Measurements from ENCODE around the gene P2RY10. TPM values are rescaled to one million over a fixed set of nuclear protein-coding genes. Genes with fewer than 3 reads are reported as not detected.
"Not testable (repeated sequence)": the region's sequence is repeated elsewhere in the genome, so short reads cannot be mapped to it uniquely, and the experiment has no call there.

Gene P2RY10
- total RNA-seq, 4 donors from 2014 or later, result 0.29 to 8.5 (median 2.7) TPM; not detected in 1

DNA sequence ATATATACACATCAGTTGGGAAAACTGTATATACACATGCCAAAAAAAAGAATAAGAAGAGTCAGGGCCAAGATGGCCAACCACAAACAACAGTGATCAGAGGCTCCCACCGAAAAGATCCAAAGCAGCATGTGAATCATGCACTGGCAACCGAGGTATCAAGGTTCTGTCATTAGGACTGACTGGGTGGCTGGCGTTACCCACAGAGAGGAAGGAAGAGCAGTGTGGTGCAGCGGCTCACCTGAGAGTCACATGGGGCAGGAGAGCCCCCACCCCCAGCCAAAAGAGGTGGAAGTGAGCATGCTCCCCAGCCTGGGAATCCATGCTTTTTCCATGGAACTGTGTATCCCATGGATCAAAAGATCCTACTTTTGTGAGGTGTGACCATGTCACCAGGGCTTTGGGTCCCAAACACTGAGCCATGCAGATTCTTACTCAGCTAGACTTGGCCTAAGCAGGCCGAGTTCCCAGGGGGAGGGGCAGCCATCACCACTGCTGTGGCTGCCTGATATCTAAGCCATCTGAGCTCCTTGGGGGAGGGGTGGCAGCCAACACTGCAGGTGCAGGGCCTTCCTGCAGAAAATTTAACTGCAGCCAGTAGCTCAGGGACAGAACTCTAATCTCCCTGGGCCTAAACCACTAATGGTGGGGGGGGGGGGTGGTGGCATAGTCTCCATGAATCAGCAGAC is 52.8 kb downstream of the P2RY10 start:
- 71 to 82% methylated on average over 4 to 5 of the region's 5 CpGs for WGBS, 2 donors
- intact Hi-C loops (cut with DNase I; ENCODE audit: low total_unique reads), result no loop called here
- peak in 1 of 2 donors; percentile 73 for DNase-seq (ENCODE audit: low spot score in 2 of 2)
- no peak for TF ChIP-seq POLR2A (IDR thresholded peaks at IDR 0.05)
- TF ChIP-seq, protein P1, sequence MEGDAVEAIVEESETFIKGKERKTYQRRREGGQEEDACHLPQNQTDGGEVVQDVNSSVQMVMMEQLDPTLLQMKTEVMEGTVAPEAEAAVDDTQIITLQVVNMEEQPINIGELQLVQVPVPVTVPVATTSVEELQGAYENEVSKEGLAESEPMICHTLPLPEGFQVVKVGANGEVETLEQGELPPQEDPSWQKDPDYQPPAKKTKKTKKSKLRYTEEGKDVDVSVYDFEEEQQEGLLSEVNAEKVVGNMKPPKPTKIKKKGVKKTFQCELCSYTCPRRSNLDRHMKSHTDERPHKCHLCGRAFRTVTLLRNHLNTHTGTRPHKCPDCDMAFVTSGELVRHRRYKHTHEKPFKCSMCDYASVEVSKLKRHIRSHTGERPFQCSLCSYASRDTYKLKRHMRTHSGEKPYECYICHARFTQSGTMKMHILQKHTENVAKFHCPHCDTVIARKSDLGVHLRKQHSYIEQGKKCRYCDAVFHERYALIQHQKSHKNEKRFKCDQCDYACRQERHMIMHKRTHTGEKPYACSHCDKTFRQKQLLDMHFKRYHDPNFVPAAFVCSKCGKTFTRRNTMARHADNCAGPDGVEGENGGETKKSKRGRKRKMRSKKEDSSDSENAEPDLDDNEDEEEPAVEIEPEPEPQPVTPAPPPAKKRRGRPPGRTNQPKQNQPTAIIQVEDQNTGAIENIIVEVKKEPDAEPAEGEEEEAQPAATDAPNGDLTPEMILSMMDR (IDR thresholded peaks at IDR 0.05), result no peak
- no peak overlapping the region for H3K4me3 ChIP-seq (ENCODE audit: low read depth, poor library complexity, severe bottlenecking)

DNA sequence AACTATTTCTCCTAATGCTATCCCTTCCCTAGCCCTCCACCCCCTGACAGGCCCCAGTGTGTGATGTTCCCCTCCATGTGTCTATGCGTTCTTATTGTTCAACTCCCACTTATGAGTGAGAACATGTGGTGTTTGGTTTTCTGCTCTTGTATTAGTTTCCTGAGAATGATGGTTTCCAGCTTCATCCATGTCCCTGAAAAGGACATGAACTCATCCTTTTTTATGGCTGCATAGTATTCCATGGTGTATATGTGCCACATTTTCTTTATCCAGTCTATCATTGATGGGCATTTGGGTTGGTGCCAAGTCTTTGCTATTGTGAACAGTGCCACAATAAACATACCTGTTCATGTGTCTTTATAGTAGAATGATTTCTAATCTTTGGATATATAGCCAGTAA is 62.3 kb downstream of the P2RY10 start:
- whole genome bisulfite sequencing, 2 donors, result 90 to 94% methylated on average over 1 of the region's 1 CpG

More for the DNA sequence above, 62.3 kb downstream of the P2RY10 start:
- intact Hi-C loops (cut with DNase I; ENCODE audit: low total_unique reads); DNase-seq (ENCODE audit: low spot score in 2 of 2); H3K4me3 ChIP-seq (ENCODE audit: low read depth, poor library complexity, severe bottlenecking): not testable (repeated sequence)

Small RNAs within 50 kb of the gene (microRNA-seq; reads per million reads assigned to microRNA genes)
- gene MIR4328 (ENCODE audit: borderline number of aligned reads in 1 of 2, borderline replicate concordance in 2 of 2), result 0 reads per million in 2 donors

Other genes with a start within 250 kb of the P2RY10 start
- gene LPAR4, start 197.7 kb upstream of the P2RY10 start, total RNA-seq, result under 1 TPM in 1 of 4 donors, not detected in 3; 0.34 TPM
- under 1 TPM in 3 of 4 donors, not detected in 1; 0.20 to 0.52 (median 0.30) TPM for gene GPR174, start 199.3 kb downstream of the P2RY10 start, total RNA-seq